ENCODE data around the gene TIAM2.

- TF ChIP-seq, protein P1, sequence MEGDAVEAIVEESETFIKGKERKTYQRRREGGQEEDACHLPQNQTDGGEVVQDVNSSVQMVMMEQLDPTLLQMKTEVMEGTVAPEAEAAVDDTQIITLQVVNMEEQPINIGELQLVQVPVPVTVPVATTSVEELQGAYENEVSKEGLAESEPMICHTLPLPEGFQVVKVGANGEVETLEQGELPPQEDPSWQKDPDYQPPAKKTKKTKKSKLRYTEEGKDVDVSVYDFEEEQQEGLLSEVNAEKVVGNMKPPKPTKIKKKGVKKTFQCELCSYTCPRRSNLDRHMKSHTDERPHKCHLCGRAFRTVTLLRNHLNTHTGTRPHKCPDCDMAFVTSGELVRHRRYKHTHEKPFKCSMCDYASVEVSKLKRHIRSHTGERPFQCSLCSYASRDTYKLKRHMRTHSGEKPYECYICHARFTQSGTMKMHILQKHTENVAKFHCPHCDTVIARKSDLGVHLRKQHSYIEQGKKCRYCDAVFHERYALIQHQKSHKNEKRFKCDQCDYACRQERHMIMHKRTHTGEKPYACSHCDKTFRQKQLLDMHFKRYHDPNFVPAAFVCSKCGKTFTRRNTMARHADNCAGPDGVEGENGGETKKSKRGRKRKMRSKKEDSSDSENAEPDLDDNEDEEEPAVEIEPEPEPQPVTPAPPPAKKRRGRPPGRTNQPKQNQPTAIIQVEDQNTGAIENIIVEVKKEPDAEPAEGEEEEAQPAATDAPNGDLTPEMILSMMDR (IDR thresholded peaks at IDR 0.05; ENCODE audit: low read length) = no peak
- TF ChIP-seq EZH2 (optimal IDR thresholded peaks at IDR 0.05; ENCODE audit: low read depth, low read length) = no peak
Observed at GRCh38 chr6:155245831-155246230, 250.7 kb downstream of the TIAM2 start.

All from MM.1S (cell line).